HG02798 (cell line): ENCODE data around the gene ATG14.
"Not testable (repeated sequence)": the region's sequence is repeated elsewhere in the genome, so short reads cannot be mapped to it uniquely, and the experiment has no call there.

ENCODE experiments used
- ATAC-seq: cut with Tn5 transposase; IDR thresholded peaks from one replicate; pipeline ENCODE4 v1.9.1; 2021; ENCODE audit warnings: mild to moderate bottlenecking; ENCODE audit not compliant: unreplicated experiment, poor library complexity

The ATG14 gene

GRCh38 chr14:55389330-55389729, 22.3 kb downstream of the ATG14 start:
- ATAC-seq = no peak

- ATAC-seq = no peak
Observed at GRCh38 chr14:55388160-55388559, 23.5 kb downstream of the ATG14 start.

GRCh38 chr14:55387121-55387520, 24.5 kb downstream of the ATG14 start:
- ATAC-seq = no peak

- no peak for ATAC-seq
Observed at GRCh38 chr14:55386037-55386808, 25.4 kb downstream of the ATG14 start.

- ATAC-seq = no peak
Observed at GRCh38 chr14:55384536-55384935, 27.1 kb downstream of the ATG14 start.

- no peak for ATAC-seq
Observed at GRCh38 chr14:55383541-55384140, 28.0 kb downstream of the ATG14 start.

- ATAC-seq = not testable (repeated sequence)
Observed at GRCh38 chr14:55383056-55383466, 28.6 kb downstream of the ATG14 start.

GRCh38 chr14:55382483-55382882, 29.1 kb downstream of the ATG14 start:
- no peak for ATAC-seq

GRCh38 chr14:55381561-55381960, 30.1 kb downstream of the ATG14 start:
- ATAC-seq = no peak

- no peak for ATAC-seq
Observed at GRCh38 chr14:55381040-55381439, 30.6 kb downstream of the ATG14 start.

GRCh38 chr14:55377236-55377635, 34.4 kb downstream of the ATG14 start:
- ATAC-seq = no peak

GRCh38 chr14:55374771-55375170, 36.9 kb downstream of the ATG14 start:
- no peak for ATAC-seq

- no peak for ATAC-seq
Observed at GRCh38 chr14:55373784-55374705, 37.6 kb downstream of the ATG14 start.

- ATAC-seq = no peak
Observed at GRCh38 chr14:55372825-55373224, 38.8 kb downstream of the ATG14 start.

GRCh38 chr14:55372423-55372822, 39.2 kb downstream of the ATG14 start:
- no peak for ATAC-seq

- ATAC-seq = no peak
Observed at GRCh38 chr14:55370883-55371455, 40.7 kb downstream of the ATG14 start.

GRCh38 chr14:55366271-55366670, 45.4 kb downstream of the ATG14 start:
- no peak for ATAC-seq

- ATAC-seq = no peak
Observed at GRCh38 chr14:55361190-55361589, 50.4 kb downstream of the ATG14 start.

- ATAC-seq = no peak
Observed at GRCh38 chr14:55359307-55359706, 52.3 kb downstream of the ATG14 start.

- ATAC-seq = no peak
Observed at GRCh38 chr14:55356913-55357312, 54.7 kb downstream of the ATG14 start.

- no peak for ATAC-seq
Observed at GRCh38 chr14:55355922-55356321, 55.7 kb downstream of the ATG14 start.
